COLO668 (cell line): ENCODE results near the gene TRAIP.
"Not testable (repeated sequence)": the region's sequence is repeated elsewhere in the genome, so short reads cannot be mapped to it uniquely, and the experiment has no call there.

ENCODE experiments used
- DNase-seq: peaks from one replicate; lab custom pipeline; 2025; ENCODE audit not compliant: unreplicated experiment; lab: John Stamatoyannopoulos, UW

Gene TRAIP, protein sequence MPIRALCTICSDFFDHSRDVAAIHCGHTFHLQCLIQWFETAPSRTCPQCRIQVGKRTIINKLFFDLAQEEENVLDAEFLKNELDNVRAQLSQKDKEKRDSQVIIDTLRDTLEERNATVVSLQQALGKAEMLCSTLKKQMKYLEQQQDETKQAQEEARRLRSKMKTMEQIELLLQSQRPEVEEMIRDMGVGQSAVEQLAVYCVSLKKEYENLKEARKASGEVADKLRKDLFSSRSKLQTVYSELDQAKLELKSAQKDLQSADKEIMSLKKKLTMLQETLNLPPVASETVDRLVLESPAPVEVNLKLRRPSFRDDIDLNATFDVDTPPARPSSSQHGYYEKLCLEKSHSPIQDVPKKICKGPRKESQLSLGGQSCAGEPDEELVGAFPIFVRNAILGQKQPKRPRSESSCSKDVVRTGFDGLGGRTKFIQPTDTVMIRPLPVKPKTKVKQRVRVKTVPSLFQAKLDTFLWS

GRCh38 chr3:49856181-49857005 lies at the start of gene TRAIP:
Gene TRAIP (minus strand): TSS chr3:49856564. CDS start chr3:49856453, 111 bp downstream.
- peak; percentile 91 for DNase-seq

DNA sequence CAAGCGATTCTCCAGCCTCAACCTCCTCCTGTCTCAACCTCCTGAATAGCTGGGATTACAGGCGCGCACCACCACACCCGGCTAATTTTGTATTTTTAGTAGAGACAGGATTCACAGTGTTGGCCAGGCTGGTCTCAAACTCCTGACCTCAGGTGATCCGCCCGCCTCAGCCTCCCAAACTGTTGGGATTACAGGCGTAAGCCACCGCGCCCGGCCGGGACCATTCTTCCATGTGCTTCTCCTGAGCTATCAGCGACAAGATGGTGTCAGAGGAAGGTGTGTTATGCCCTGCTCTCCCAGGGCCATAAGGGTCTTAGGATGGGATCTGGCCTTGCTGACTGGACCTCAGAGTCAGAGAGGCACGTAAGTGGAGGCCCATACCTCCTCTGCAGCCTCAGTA lies 48.1 kb upstream of the TRAIP start:
- DNase-seq = not testable (repeated sequence)

GRCh38 chr3:49903451-49904424 lies 47.4 kb upstream of the TRAIP start, which contains the start of gene MST1R:
Gene MST1R (minus strand): TSS chr3:49903873. CDS start chr3:49903609, 264 bp downstream.
- peak; percentile 94 for DNase-seq

DNA sequence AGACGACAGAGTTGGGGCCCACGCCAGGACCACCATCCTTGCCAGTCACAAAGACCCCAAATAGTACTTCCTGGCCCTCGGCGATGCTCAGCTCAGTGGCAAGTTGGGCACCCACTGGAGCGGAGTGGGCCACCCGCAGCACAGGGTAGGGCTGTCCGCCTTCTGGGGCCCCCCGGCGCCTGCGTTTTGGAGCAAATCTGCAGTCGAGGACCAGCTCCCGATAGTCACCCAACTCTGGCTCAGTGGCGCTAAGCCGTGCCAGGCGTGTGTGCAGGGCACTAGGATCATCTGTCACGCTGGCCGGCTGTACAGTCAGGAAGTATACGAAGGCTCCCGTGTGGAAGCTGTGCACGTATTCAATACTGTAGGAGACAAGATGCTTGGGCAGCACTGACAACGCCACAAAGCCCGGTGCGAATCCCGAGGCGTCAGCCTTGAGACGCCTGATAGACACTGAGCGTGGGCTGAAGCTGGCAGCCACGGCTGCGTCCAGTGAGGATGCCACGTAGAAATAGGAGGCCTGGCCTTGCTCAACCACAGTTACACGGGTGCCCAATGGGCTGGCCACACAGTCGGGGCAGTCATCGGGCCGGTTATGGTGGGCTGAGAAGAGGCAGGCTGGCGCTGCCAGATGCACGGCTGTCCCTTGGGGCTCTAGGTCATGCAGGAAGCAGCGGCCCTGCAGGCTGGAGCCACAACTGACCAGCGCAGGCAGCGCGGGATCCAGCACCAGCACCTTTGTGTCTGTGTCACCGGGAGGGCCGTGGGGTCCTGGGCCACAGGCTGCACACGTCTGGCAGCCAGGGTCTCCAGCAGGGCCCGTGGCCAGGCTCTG lies 46.4 kb upstream of the TRAIP start:
- peak; percentile 38 for DNase-seq

- DNase-seq = peak; percentile 23
Measured at GRCh38 chr3:49901366-49902339, 45.3 kb upstream of the TRAIP start.

GRCh38 chr3:49900491-49901153 lies 44.3 kb upstream of the TRAIP start:
- DNase-seq = peak; percentile 79

DNA sequence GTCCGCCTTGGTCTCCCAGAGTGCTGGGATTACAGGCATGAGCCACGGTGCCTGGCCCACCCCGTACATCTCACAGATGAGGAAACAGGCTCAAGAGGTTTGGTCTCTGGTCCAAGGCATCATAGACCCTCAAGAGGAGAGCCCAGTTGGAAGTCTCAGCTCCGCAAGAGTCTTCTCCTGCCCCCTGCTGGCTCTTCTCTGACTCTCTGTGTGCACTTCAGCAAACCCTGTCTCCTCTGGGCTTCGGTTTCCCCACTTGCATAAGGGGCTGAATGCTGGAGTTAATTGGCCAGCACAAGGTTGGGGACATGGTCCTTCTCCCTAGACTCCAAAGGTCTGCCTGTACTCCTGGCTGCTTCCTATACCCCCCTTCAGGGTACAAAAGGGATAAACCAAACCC lies 43.5 kb upstream of the TRAIP start:
- peak; percentile 15 for DNase-seq

GRCh38 chr3:49898991-49899390 lies 42.6 kb upstream of the TRAIP start:
- no peak for DNase-seq

- no peak for DNase-seq
Measured at GRCh38 chr3:49896345-49896744, 40.0 kb upstream of the TRAIP start.

DNA sequence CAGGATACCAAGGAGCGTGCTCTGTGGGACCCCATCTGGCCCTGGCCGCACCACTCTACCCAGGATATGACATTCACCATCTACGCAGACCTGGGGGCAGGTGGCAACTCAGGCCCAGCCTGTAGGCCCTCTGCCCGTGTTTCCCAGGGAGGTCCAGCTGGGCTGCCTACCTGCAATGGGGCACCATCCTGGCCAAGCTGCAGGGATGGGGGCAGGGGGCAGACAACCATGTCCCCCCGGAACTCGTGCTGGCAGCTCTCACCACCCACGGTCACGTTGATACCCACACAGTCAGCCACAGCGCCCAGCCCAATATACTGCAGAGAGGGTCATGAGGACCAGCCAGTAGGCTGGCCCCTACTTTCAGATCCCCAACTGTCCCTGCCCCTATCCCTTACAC lies 39.4 kb upstream of the TRAIP start:
- DNase-seq = no peak

DNA sequence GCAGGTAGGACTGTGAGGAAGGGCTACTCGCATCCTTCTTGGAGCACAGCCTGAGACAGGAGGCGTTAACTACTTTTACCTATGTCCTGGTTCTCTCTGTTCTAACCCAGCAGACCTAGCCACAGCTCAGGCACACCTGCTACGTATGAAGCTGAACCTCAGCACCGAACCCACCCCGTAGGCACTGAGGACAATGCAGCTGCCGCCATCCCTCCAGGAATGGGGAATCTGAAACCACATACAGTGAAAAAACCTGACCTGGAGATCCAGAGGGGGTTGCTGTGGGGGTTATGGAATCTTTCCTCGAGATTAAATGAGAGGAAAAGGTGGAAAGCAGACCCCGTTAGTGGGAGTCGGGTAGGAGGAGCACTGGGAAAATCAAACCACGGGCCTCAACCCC lies 32.9 kb upstream of the TRAIP start:
- DNase-seq = no peak

DNA sequence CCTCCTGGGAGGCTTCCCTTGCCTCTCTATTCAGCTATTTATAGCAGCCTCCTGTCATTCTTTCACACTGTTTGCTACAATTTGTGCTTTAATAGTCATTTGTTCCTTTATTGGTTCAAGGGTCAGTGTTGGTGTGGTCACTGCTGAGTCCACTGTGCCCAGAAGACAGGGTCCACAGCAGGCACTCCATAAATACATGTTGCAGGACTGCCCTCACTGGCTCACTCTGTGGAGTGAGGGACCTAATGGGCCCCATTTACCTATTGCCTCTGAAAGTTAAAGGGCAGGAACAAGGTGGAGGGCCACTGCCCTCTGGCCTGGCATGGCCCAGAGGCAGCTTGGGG lies 30.5 kb upstream of the TRAIP start:
- no peak for DNase-seq

DNA sequence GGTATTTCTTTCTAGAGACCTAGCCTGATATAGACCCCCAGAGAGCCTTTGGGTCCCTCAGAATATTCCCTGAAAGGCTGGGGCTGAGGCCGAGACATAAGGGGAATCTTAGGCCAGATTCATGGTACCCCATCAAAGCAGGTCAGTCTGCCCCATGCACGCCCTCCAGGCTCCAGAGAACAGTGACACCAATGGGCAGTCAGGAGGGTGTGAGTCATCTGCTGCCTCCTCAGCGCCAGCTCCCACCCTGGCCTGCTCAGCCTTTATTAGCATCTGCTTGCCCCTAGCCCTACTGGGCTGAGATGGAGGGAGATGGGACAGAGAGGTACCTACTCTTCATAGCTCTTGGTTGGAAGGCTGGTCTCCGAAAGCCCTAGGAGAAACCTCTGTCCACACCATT lies 27.6 kb upstream of the TRAIP start:
- DNase-seq = no peak

GRCh38 chr3:49882166-49882565 lies 25.8 kb upstream of the TRAIP start:
- DNase-seq = no peak

- no peak for DNase-seq
Measured at GRCh38 chr3:49880581-49881315, 24.4 kb upstream of the TRAIP start.

DNA sequence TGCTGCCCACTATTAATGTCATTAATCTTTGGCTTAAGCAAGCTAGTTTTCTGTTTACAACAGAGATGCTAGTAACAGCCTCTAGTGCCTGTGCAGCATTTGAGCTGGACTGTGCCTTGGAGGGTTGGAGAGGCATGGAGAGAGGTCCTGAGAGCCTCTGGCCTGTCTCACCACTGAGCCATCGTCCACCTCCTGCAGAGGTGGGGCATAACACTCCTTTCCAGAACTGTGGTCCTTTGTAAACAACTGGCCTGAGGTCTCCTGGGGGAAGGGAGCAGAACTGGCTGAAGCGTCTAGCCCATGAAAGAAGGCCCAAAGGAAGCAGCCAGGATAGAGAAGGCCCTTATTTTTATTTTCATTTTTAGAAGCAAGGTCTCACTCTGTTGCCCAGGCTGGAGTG lies 23.4 kb upstream of the TRAIP start:
- no peak for DNase-seq

DNA sequence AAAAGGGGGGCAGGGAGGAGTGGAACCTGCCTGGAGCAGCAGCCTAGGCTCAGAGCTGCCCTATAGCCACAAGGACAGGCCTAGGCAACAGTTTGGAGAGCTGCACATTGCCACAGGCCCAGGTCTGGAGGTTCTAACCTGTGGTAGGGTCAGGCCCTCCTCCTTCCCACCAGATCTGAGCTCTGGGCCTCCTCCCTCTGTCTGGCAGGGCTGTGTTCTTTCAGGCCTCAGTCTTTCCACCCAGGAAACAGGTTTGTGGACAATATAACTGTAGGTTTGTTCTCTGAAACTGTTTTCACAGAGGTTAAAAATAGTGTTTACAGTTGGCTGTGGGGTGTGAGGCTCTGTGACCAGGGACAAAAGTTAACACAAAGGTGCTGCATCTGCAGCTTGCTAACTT lies 22.3 kb upstream of the TRAIP start:
- no peak for DNase-seq

DNA sequence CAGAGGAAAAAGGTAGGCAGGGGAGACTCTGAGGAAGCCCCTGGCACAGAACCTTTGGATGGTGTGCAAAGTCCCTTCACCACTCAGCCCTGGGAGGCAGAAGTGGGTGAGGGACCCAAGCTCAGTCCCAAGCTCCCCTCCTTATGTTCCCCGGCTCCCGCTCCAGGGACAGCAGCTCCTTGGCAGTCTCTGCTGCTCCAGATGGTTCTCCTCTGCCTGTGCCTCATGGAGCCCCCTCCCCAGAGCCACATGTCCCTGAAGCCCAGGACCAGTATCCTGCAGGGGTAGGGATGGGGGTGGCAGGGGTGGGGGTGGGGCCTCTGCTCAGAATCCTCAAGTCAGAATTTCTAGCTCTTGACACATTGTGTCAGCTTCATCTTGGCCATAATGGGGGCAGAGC lies 21.4 kb upstream of the TRAIP start:
- DNase-seq = no peak
